ENCODE measurements around the gene UNC5B. TPM values are rescaled to one million over a fixed set of nuclear protein-coding genes. Genes with fewer than 3 reads are reported as not detected.

Gene UNC5B
- total RNA-seq, 1 donor from 2014 or later = not detected

- intact Hi-C loops (cut with micrococcal nuclease) = no loop called here
Observed at GRCh38 chr10:71253981-71254818, 41.8 kb downstream of the UNC5B start.

GRCh38 chr10:71254834-71255549 is 42.6 kb downstream of the UNC5B start:
- intact Hi-C loops (cut with micrococcal nuclease) = no loop called here

DNA sequence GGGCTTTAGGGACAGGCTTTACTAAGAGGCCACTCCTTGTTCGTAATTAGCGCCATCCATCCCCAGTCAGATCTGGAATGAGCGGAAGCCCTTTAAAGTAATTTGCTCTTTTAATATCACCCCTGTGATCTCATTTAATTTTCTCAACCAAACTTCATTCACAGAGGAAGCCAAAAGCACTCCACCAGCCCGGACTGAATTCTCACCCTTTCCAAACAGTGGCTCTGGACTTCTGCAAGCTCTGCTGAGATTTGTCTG is 43.1 kb downstream of the UNC5B start:
- intact Hi-C loops (cut with micrococcal nuclease) = no loop called here

- intact Hi-C loops (cut with micrococcal nuclease) = no loop called here
Observed at GRCh38 chr10:71255808-71256660, 43.7 kb downstream of the UNC5B start.

DNA sequence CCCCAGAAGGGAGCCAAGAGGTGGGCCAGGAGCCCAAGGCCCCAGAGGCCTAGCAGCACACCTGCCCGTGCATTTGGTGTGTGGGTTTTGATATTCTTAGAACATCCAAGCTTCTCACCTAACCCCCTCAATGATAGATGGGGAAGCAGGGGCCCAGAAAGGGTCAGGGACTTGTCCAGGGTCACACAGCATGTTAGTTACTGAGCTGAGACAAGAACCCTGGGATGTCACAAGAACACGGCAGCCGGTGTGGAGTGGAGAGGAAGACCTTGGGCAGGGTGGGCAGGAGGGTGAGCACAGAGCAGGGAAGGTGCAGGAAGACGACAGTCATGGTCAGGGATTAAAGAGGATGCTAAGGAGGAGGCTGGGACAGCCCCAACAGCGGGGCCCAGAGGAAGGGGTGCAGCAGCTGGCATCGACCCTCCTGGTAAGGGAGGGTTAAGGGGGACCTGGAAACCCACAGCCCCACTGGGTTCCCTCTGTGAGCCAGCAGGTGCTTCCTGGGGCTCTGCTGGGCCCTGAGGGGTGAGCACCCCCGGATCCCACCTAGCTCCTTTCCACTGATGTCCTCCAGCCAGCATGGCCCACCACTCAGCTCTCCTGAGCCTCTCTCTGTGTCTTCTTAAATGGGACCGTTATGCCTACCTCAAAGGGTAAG is 44.4 kb downstream of the UNC5B start:
- intact Hi-C loops (cut with micrococcal nuclease) = no loop called here

GRCh38 chr10:71257319-71257997 is 45.1 kb downstream of the UNC5B start:
- intact Hi-C loops (cut with micrococcal nuclease) = no loop called here

GRCh38 chr10:71258046-71258445 is 45.7 kb downstream of the UNC5B start:
- intact Hi-C loops (cut with micrococcal nuclease) = no loop called here

DNA sequence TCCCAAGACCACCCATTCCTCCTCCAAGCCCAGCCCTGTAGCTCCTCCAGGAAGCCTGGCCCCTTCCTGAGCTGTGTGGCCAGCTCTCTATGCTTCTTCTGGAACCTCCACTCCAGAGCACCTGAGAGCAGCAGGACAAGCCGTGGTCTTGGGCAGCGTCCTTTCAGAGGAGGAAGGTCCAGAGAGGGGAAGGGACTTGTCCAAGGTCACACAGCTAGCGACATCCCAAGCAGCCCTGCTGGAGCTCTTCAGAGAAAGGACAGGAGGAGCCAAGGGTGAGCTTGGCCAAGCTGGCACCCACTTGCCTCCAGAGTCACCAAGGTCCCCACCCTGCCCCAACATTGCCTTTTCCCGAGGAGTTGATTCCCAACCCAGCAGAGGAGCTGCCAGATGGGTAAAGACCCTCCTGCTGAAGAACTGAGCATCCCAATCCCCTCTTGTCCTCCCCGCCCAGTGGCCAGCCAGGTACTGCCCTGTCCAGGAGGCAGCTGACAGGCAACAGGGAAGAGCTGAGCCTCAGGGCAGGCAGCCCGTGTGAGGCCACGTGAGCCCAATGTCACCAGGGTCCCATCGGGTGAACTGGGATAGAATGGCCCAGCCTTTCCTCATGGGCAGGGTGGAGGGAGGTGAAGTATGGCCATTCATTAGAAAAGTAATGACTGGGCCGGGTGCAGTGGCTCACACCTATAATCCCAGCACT is 46.2 kb downstream of the UNC5B start:
- intact Hi-C loops (cut with micrococcal nuclease) = no loop called here

GRCh38 chr10:71259282-71259681 is 46.9 kb downstream of the UNC5B start:
- intact Hi-C loops (cut with micrococcal nuclease) = no loop called here

GRCh38 chr10:71259815-71260501 is 47.6 kb downstream of the UNC5B start:
- intact Hi-C loops (cut with micrococcal nuclease) = no loop called here

DNA sequence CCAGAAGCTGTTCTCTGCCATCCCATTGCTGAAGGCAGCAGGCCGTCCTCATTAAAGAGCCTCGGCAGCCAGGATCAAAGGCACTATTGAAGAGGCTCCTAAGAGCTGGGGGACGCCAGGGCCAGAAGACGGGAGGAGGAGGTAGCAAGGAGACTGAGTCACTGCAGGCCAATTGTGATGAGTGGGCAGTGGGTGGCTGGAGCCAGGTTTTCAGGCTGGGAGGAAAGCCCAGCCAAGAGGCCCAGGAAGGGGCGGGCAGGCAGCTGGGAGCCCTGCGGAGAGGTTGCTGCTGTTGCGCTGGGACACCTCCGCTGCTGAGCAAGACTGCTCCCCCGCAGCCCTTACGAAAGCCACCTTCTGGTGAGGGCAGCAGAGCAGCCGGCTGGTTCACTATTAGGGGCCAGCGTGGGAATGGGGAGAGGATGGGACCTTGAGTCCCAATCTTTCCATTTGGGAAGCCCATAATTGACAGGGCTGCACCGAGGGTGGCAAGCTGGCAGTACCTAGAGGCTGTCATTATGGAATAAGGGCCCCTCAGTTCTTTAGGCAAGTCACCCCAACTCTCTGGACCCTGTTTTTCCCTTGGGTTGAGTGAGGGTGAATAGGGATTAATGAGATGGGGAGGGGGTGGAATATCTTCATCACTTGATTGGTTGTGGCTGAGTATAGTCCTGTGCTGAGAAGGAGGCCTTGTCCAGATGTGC is 48.4 kb downstream of the UNC5B start:
- intact Hi-C loops (cut with micrococcal nuclease) = no loop called here

- intact Hi-C loops (cut with micrococcal nuclease) = no loop called here
Observed at GRCh38 chr10:71262027-71262426, 49.7 kb downstream of the UNC5B start.

- intact Hi-C loops (cut with micrococcal nuclease) = no loop called here
Observed at GRCh38 chr10:71262817-71263216, 50.4 kb downstream of the UNC5B start.

DNA sequence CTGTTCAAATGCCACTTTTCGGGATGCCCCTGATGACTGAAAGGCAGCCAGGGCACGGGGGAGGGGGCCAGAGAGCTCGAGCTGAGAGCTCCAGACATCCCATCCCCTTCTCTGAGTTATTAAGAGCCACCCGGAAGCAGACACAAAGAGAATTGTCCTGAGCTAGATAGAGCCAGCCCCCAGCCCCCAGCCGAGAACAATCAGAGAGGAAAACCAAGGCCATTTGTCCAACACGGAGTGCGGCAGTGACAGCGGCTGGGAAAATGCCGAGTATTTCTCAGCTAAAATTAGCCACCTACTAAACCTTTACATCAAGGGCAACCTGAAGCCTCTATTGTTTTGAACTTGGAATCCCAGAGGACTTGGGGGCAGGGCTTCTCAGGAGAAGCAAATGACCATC is 51.0 kb downstream of the UNC5B start:
- intact Hi-C loops (cut with micrococcal nuclease) = no loop called here

- intact Hi-C loops (cut with micrococcal nuclease) = no loop called here
Observed at GRCh38 chr10:71264345-71265200, 52.2 kb downstream of the UNC5B start.

GRCh38 chr10:71265201-71265575 is 52.8 kb downstream of the UNC5B start:
- intact Hi-C loops (cut with micrococcal nuclease) = no loop called here

DNA sequence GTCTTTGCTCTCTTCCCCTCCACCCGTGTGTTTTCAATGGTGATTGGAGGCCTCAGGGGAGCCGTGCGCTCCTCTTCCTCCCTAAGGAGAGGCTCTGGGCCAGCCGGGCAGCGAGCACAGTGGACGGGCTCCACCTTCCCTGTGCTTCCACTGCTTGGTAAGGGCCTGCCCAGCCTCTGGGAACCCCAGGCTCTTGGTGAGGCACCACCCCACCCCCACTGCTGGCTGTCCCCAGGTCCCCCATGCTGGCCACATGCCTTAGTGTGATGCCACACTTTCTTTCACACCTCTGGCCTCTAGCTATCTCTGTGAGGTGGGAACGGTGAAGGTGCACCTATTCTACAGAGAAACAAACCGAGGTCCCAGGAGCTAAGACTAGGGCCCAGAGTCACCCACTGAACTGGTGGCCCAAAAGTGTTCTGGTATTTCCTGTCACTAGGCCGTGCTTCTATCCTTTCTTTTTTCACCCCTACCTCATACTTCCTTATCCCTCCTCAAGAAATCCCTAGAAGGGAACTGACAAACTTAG is 53.3 kb downstream of the UNC5B start:
- intact Hi-C loops (cut with micrococcal nuclease) = no loop called here
